Ectodermal cell (in vitro differentiated cells): ENCODE measurements around the gene STK11.

Experiments used
- H3K27ac ChIP-seq: 2 replicates; pipeline ENCODE4 v1.7.0; 2013; ENCODE audit warnings: mild to moderate bottlenecking, low read depth, low read length; ENCODE audit not compliant: insufficient read depth, poor library complexity, severe bottlenecking
- H3K27me3 ChIP-seq: 2 replicates; pipeline ENCODE4 v1.7.0; 2013; ENCODE audit warnings: mild to moderate bottlenecking, low read length; ENCODE audit not compliant: insufficient read depth, control insufficient read depth, poor library complexity, severe bottlenecking
- H3K36me3 ChIP-seq: one replicate; pipeline ENCODE4 v1.7.0; 2013; ENCODE audit warnings: low read length; ENCODE audit not compliant: control insufficient read depth, insufficient read depth
- H3K4me1 ChIP-seq: one replicate; pipeline ENCODE4 v1.7.0; 2013; ENCODE audit warnings: low read length; ENCODE audit not compliant: control insufficient read depth, insufficient read depth
- H3K4me3 ChIP-seq: 2 replicates; pipeline ENCODE4 v1.7.0; 2013; ENCODE audit warnings: low read depth, low read length, control low read depth; ENCODE audit not compliant: insufficient read depth
- H3K9me3 ChIP-seq: 2 replicates; pipeline ENCODE4 v1.7.0; 2013; ENCODE audit warnings: mild to moderate bottlenecking, low read length, moderate library complexity; ENCODE audit not compliant: control insufficient read depth
- WGBS, 2 experiments: methylation state at CpG; one replicate each; pipeline ENCODE4 v1.1.7; 2013; ENCODE audit warnings: missing lambda C conversion rate in 2 of 2; 5-methylcytosine and 5-hydroxymethylcytosine counted together

STK11 gene

GRCh38 chr19:1253514-1254080 lies 48.0 kb downstream of the STK11 start:
- peaks cover 55% of the 10 kb centered on the region for H3K36me3 ChIP-seq
- H3K4me1 ChIP-seq: peaks cover 38% of the 10 kb centered on the region
- no peaks in the 10 kb centered on the region for H3K9me3 ChIP-seq
- no peaks in the 10 kb centered on the region for H3K27me3 ChIP-seq
- WGBS, 2 experiments: 94 to 95% methylated on average over 23 of the region's 23 CpGs
- H3K4me3 ChIP-seq: no peak overlapping the region
- H3K27ac ChIP-seq: no peak overlapping the region

- no peaks in the 10 kb centered on the region for H3K9me3 ChIP-seq
- H3K36me3 ChIP-seq: peaks cover 55% of the 10 kb centered on the region
- WGBS, 2 experiments: 96 to 97% methylated on average over 37 of the region's 37 CpGs
- no peak overlapping the region for H3K4me3 ChIP-seq
- peaks cover 42% of the 10 kb centered on the region for H3K4me1 ChIP-seq
- H3K27ac ChIP-seq: no peak overlapping the region
- no peaks in the 10 kb centered on the region for H3K27me3 ChIP-seq
Measured at GRCh38 chr19:1254081-1254527, 48.5 kb downstream of the STK11 start.

- no peaks in the 10 kb centered on the region for H3K27me3 ChIP-seq
- WGBS, 2 experiments: 96 to 97% methylated on average over 20 of the region's 20 CpGs
- no peaks in the 10 kb centered on the region for H3K9me3 ChIP-seq
- H3K27ac ChIP-seq: no peak overlapping the region
- H3K36me3 ChIP-seq: peaks cover 55% of the 10 kb centered on the region
- peaks cover 47% of the 10 kb centered on the region for H3K4me1 ChIP-seq
- no peak overlapping the region for H3K4me3 ChIP-seq
Measured at GRCh38 chr19:1254530-1255185, 49.1 kb downstream of the STK11 start.

- Histone ChIP-seq H3K4me1 (peaks cover 55% of the 10 kb centered on the region), H3K9me3 (no peaks in the 10 kb centered on the region), H3K27ac (no peak overlapping the region), H3K36me3 (peaks cover 55% of the 10 kb centered on the region), H3K4me3 (no peak overlapping the region), H3K27me3 (no peaks in the 10 kb centered on the region)
- WGBS, 2 experiments: 94 to 95% methylated on average over 52 of the region's 52 CpGs
Measured at GRCh38 chr19:1255186-1256161, 49.9 kb downstream of the STK11 start.

- H3K4me1 ChIP-seq: peaks cover 60% of the 10 kb centered on the region
- H3K27ac ChIP-seq: no peak overlapping the region
- peaks cover 49% of the 10 kb centered on the region for H3K36me3 ChIP-seq
Measured at GRCh38 chr19:1256646-1257474, 51.3 kb downstream of the STK11 start.

DNA sequence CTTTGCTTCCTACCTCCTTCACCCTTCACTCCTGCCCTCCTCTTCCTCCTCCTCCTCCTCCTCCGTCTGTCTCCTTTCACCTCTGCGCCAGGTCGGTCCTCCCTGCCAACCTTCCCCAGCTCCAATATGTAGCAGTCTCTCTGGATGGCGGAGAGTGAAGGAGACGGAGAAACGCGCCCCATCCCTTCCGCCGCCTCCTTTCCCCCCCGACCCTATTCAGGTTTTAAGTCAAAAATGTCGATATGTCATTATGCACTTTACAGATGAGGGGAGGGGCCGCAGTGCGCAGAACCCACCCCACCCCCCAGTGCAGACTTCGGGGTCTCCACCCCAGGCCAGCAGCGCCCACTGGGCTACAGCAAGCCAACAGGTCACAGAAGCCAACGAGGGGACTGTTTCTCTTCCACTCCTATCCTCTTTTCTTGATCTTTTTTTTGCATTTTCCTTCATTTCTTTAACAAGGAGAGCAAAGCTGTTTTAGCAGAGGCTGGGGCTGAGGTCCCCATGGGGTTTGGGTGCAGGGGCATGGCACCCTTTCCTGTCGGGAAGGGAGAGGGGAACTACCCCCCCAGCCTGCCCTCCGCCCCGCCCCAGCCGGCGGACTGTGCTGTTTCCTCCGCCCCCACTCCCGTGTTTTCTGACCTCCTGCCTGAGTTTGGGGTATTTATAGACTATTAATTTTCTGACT lies 52.0 kb downstream of the STK11 start:
- Histone ChIP-seq H3K27me3 (no peaks in the 10 kb centered on the region), H3K4me1 (peaks cover 60% of the 10 kb centered on the region), H3K27ac (no peak overlapping the region), H3K9me3 (no peaks in the 10 kb centered on the region), H3K36me3 (peaks cover 43% of the 10 kb centered on the region), H3K4me3 (no peak overlapping the region)
- WGBS, 2 experiments: 84 to 86% methylated on average over 23 of the region's 23 CpGs

More at GRCh38 chr19:1256646-1257474, 51.3 kb downstream of the STK11 start:
- H3K9me3 ChIP-seq: no peaks in the 10 kb centered on the region
- WGBS, 2 experiments: 92 to 94% methylated on average over 46 of the region's 46 CpGs
- H3K4me3 ChIP-seq: no peak overlapping the region
- H3K27me3 ChIP-seq: no peaks in the 10 kb centered on the region

DNA sequence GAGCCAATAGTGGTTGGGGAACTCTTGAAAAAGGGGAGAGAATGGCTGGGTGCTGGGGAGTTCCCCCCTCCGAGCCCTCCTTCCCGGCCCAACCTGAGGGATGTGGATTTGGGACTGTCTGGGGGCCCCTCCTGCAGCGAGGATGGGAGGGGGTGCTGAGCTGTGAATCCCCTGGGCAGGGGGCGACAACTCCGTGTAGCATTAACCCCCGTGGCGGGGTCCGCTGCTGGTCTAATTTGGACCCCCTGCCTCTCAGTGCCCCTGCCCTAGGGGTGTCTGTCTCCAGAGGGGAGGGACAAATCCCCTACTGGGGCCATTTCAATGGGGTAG lies 52.5 kb downstream of the STK11 start:
- H3K36me3 ChIP-seq: peaks cover 39% of the 10 kb centered on the region
- H3K27me3 ChIP-seq: no peaks in the 10 kb centered on the region
- H3K27ac ChIP-seq: no peak overlapping the region
- no peaks in the 10 kb centered on the region for H3K9me3 ChIP-seq
- 80 to 81% methylated on average over 8 of the region's 8 CpGs for WGBS, 2 experiments
- H3K4me3 ChIP-seq: no peak overlapping the region
- peaks cover 60% of the 10 kb centered on the region for H3K4me1 ChIP-seq

- 72 to 82% methylated on average over 14 to 15 of the region's 15 CpGs for WGBS, 2 experiments
- Histone ChIP-seq H3K9me3 (no peaks in the 10 kb centered on the region), H3K4me3 (no peak overlapping the region), H3K4me1 (peaks cover 58% of the 10 kb centered on the region), H3K27ac (peak overlapping the region; percentile 70), H3K36me3 (peaks cover 33% of the 10 kb centered on the region), H3K27me3 (no peaks in the 10 kb centered on the region)
Measured at GRCh38 chr19:1258707-1259205, 53.2 kb downstream of the STK11 start.

DNA sequence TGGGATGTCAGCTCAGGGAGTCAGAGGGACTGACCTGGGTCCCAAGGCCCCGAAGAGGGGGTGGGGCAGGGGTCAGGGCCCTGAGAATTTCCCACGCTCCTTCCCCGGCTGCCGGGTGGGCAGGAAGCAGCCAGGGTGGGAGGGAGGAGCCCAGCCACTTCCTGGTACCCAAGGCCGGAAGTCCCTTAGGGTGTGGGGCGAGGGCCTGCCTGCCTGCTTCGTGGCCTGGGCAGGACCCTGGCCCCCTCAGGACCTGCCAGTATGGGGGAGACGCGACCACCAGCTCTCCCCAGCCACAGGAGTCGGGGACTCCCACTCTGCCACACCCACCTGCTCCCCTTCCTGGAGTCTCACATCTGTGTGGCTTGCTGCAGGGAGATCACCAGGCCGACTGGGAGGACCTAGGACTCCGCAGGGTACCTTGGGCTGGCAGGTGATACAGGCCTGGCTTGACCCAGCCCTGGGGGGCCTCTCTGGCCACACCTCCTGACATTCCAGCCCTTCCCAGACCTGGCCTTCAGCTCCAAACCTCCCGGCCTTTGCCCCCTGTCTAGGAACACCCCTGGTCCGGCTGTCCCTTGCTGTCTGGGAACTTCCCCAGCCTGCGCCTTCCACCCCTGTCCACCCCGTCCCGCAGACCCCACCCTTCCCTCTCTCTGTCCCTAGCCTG lies 53.8 kb downstream of the STK11 start:
- Histone ChIP-seq H3K9me3 (no peaks in the 10 kb centered on the region), H3K4me1 (peaks cover 58% of the 10 kb centered on the region), H3K27me3 (no peaks in the 10 kb centered on the region), H3K4me3 (no peak overlapping the region), H3K36me3 (peaks cover 27% of the 10 kb centered on the region), H3K27ac (peak overlapping the region; percentile 70)
- 27 to 31% methylated on average over 17 of the region's 17 CpGs for WGBS, 2 experiments
